Stimulated activated CD8-positive, alpha-beta memory T cell treated with anti-CD3 and anti-CD28 coated beads, Interleukin-7, amount 100 ng/mL, for 1 hour (primary cell): ENCODE measurements around the gene TET1.
"Not testable (repeated sequence)": the region's sequence is repeated elsewhere in the genome, so short reads cannot be mapped to it uniquely, and the experiment has no call there.

Source experiments
- DNase-seq, 2 donors: peaks; one replicate each; pipeline ENCODE4 v3.0.0-alpha.2; 2020; ENCODE audit warnings: low read depth in 2 of 2

Gene TET1

GRCh38 chr10:68700197-68700596 lies 140.1 kb downstream of the TET1 start:
- no peak for DNase-seq

GRCh38 chr10:68705548-68705947 lies 145.4 kb downstream of the TET1 start:
- DNase-seq, result no peak

GRCh38 chr10:68708987-68709386 lies 148.8 kb downstream of the TET1 start:
- DNase-seq, result not testable (repeated sequence)

- not testable (repeated sequence) for DNase-seq
Measured at GRCh38 chr10:68713065-68713464, 152.9 kb downstream of the TET1 start.

DNA sequence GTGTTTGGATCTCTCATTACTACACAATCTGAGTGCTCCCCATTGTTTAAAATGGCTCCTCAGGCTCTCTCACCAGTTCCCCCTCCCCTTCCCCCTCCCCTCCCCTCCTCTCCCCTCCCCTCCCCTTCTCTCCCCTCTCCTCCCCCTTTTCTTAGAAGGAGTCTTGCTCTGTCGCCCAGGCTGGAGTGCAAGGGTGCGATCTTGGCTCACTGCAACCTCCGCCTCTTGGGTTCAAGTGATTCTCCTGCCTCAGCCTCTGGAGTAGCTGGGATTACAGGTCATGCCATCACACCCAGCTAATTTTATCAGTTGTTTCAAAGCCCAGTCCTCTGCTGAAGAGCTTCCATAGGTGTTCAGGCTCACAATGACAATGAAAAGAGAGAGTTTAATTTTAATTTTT lies 157.3 kb downstream of the TET1 start:
- no peak for DNase-seq

GRCh38 chr10:68720793-68721672 lies 160.9 kb downstream of the TET1 start, which contains the start of gene CCAR1:
Gene CCAR1 (plus strand): TSS chr10:68721239. CDS start chr10:68722505, 1,266 bp downstream.
- DNase-seq, result peak; percentile 93 to 94

GRCh38 chr10:68721673-68722335 lies 161.7 kb downstream of the TET1 start:
- no peak for DNase-seq

DNA sequence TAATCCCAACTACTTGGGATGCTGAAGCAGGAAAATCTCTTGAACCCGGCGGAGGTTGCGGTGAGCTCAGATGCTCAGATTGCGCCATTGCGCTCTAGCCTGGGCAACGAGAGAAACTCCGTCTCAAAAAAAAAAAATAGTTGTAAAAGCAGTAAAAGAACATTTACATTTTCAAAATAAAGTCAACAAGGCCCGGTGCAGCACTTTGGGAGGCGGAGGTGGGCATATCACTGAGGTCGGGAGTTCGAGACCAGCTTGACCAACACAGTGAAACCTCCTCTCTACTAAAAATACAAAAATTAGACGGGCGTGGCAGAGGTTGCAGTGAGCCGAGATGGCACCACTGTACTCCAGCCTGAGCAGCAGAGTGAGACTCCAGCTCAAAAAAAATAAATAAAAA lies 164.9 kb downstream of the TET1 start:
- no peak for DNase-seq

GRCh38 chr10:68727146-68727545 lies 167.0 kb downstream of the TET1 start:
- DNase-seq, result no peak

DNA sequence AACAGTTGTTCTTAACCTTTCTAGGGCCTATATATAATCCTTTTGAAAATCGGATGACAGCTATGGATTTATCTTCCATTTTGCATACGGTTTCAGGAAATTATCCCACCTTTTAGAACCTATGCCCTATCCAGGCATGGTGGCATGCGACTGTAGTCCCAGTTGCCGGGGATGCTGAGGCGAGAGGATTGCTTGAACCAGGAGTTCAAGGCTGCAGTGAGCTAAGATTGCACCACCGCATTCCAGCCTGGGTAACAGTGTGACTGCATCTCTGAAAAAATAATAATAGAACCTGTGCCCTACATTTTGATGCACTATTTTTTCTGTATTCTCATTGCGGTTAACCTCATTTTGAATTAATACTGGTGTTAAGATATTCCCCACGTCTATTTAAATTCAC lies 172.5 kb downstream of the TET1 start:
- no peak for DNase-seq

- no peak for DNase-seq
Measured at GRCh38 chr10:68734349-68734748, 174.2 kb downstream of the TET1 start.

DNA sequence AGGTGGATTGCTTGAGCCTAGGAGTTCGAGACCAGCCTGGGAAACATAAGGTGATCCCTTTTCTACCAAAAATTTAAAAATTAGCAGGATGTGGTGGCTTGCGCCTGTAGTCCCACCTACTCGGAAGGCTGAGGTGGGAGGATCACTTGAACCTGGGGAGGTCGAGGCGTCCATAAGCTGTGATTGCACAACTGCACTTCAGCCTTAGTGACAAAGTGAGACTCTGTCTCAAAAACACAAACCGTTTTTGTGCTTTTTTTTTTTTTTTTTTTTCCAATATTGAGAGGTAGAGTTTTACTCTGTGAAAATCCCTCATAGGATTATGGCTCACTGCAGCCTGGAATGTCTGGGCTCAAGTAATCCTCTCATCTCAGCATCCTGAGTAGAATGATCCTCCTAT lies 175.0 kb downstream of the TET1 start:
- DNase-seq, result no peak

DNA sequence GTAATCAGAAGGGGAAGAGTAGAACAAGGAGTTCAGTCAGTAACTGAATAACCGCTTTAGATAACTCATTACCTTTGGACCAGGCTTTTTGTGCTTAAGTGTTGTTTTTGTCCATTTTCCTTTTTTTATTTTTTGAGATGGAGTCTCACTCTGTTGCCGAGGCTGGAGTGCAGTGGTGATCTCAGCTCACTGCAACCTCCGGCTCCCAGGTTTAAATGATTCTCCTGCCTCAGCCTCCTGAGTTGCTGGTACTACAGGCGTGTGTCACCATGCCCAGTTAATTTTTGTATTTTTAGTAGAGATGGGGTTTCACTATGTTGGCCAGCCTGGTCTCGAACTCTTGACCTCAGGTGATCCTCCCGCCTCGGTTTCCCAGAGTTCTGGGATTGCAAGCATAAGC lies 175.6 kb downstream of the TET1 start:
- DNase-seq, result not testable (repeated sequence)

DNA sequence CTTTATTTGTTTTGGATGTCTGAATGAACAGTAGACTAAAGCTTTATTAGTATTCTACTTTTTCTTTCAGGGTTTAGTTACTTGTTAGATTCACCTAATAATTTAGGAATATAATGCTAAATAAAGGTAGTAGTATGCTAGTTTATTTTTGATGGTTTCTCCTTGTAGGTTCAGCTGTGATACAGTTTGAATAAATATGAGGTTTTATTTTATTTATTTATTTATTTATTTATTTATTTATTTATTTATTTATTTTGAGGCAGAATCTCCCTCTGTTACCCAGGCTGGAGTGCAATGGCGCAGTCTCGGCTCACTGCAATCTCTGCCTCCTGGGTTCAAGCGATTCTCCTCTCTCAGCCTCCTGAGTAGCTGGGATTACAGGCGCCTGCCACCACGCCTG lies 180.5 kb downstream of the TET1 start:
- DNase-seq, result not testable (repeated sequence)

- no peak for DNase-seq
Measured at GRCh38 chr10:68742397-68742796, 182.3 kb downstream of the TET1 start.
